Activated CD8-positive, alpha-beta memory T cell treated with anti-CD3 and anti-CD28 coated beads, Interleukin-2, amount 50 U/mL, for 48 hours (primary cell): Measurements from ENCODE around the gene RNF175.

Source experiments
- DNase-seq: peaks from one replicate; pipeline ENCODE4 v3.0.0-alpha.2; 2020

The RNF175 gene

DNA sequence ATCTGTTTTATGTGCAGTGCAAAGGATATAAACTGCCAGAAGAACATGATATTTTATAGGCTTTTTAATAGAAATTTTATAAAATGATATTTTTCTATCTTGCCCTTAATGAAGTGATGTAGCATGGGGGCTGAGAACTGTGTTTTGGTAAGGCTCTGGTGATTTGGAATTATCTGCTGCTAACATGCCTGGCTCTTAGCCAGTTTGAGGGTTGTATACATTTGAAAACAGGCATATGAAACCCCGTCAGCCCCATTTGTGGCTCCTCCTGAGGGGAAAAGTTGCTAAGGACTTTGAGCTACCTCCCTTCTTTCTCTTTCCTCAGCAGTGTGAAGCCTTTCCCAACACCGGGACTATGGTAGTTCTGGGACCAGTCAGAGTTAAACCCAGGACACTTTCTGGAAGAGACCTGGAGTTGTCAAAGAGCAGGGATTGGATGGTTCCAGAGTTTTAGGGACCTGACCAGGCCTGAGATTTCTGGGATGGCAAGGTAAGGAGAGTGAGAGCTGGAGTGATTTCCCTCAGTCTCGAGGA lies 24.4 kb upstream of the RNF175 start:
- DNase-seq: no peak

DNA sequence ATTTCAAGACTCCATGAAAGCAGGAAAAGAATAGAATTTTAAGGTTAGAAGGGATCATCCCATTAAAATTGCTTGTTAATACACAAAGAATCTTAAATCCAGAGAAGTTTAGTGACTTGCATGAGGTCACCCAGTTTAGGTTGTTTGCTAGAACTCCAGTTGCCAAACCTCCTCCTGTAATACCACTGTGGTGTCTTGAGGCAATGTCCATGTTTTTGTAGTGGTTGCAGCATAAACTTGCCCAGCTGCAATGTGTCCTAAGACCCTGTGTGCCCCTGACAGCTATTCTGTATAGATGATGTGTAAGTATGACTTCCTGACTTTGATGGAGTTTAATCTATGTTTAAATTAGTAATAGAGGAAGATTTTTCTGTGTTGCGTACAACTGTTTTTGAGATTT lies 22.8 kb upstream of the RNF175 start:
- DNase-seq: no peak

DNA sequence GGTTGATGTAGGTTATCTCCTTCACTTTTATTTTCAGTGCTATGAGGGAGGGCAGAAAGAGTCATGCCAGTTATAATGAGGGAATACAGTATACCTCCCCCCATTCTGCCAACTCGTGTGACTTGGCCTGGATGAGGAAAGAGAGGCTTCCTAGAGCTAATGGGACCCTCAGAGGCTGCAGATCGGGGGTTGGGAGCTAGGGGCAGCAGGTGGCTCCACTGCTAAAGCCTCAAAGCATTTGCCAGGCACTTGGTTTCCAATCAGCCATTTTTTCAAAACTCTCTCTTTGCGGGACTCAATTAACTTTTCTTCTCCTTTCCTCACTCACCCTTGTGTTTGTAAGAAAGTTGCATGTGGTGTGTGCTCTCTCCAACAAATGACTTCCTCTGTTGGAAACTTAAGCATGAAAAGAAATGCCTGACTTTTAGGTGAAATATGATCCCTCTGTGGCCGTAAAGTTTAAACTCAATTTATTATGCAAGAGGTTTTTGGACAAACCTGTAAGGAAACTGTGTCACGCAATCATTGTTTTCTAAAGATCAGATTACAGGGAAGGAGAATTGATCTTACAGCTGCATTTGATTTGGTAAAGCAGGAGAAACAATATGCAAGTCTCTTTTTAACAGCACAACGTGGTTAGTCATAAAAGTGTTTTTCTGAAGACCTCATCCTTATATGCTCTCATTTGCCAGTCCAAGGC lies 22.0 kb upstream of the RNF175 start:
- no peak for DNase-seq

DNA sequence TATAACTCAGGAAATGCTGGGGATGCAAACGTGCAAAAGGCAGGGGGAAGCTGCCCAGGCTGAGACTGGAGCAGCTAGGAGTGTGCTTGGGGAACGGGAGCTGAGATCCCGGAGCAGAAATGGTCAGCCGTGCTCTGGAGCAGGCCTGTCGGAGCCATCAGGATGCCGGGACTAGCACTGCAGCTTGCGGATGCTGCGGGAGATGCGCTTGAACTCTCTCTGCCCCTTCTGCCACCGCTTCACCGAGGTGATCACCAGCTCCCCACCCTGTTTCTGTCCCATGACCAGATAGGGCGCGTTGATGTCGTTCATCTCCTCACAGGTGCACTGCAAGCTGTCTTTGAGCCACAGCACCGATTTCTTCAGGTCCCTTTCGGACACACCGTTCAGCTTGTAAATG lies 21.5 kb upstream of the RNF175 start:
- no peak for DNase-seq

DNA sequence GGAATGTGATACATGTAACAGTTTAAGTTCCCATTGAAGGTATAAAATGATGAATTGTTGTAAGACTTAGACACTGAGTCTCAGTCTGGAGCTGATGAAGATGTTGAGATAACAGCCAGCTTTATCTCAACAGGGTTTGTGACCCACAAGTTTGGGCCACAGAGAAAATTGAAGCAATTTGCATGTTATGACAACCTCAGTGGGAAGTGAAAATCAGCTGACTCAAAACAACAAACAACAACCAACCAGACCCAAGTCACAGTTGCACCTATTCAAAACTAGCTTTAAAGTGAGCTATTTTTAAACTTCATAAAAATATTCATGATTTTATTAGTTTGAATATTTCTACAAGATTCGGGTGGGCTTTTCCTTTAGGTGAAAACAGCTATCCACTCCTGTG lies 21.1 kb upstream of the RNF175 start:
- DNase-seq: no peak

DNA sequence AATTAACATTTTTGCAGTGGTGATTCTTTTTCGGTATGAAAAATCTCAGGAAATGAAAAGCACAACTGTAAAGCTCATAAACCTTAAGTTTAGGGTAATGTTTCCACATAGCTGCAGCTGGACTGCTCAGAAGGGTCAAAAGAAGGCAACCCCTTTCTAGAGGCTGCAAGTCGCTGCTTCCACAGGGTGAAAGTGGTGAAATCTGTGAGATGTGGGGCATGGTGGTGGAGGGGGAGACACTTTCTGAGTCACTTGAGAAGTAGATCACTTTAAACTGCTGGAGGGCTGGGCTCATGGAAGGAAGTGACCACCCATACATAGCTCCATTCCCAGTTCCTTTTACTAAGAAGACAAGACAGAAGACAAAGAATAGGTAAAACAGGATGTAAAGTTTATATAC lies 20.4 kb upstream of the RNF175 start:
- no peak for DNase-seq

DNA sequence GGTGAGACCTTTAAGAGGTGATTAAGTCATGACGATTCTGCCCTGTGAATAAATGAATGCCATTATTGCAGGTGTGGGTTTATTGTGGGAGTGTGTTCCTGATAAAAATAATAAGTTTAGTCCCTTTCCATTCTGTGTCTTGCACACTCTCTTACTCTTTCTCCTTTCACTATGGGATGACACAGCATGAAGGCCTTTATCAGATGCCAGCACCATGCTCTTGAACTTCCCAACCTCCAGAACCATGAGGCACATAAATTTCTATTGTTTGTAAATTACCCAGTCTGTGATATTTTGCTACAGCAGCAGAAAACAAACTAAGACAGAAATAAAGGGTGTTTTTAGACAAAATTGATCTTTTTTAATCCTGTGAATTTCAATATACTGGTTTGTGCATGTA lies 18.6 kb upstream of the RNF175 start:
- no peak for DNase-seq

DNA sequence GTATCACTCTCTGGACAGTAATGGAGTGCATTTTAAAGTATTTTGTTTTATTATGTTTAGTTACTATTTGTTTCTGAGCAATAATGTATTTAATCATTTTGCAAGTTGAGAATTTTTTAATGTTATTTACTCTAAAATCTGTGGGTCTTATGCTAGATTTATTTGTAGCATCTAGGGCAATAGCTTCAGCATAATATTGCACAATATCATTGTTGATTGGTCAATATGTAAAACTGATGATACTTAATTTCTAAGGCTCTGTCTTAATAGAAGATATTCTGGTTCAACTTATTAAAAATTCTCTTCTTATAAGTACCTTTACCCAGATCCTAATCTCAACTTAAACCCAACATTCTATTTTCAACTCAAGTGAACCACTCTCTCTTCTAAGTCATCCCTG lies 17.6 kb upstream of the RNF175 start:
- DNase-seq: no peak

DNA sequence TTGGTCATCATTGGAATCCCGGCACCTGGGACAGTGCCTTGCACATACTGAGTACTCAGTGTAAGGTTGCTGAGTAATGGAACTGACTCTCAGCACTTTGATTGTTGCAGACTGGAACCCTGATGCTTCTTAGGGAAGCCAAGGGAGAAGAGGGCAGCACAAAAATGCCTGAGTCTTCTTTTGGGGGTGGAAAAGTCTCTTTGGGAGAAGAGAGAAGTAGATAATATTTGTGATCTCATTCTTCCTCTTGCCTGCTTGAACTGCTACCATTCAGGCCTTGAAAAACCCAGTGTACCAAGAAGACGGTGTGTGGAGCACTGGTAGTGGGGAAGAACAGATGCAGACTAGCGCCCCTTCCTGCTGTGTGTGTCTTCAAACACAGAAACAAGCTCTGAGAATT lies 16.8 kb upstream of the RNF175 start:
- no peak for DNase-seq

DNA sequence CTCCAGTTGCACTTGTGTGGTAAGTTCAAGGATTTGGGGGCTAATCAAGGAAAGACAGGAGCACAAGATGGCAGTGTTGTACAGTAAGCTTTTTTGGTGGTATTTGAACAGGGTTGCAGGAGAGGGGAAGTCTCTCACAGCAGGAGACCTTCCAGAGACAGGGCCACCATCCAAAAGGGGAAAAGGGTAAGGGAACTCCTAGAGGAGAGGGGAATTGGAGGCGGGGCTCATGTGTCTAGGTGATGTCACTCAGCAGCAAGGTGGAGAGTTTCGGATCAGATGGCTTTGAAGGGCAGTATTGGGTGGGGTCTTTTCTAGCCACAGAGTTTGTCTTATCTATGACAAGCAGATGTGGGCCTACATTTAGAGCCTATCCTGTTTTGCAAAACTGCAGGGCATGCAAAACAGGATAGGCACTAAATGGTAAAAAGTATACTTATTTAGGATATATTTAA lies 13.4 kb upstream of the RNF175 start:
- DNase-seq: no peak

DNA sequence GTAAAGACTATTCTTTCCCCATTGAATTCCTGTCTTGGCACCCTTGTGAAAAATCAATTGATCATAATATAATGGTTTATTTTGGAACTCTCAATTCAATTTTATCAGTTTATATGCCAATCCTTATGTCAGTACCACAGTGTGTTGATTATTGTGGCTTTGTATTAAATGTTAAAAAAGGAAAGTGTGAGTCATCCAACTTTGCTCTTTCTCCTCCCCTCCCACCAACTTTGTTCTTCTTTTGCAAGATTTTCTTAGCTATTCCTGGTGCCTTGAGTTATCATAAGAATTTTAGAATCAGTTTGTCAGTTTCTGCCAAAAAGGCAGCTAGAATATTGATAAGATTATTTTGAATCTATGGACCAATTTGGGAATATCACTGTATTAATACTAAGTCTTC lies 11.2 kb upstream of the RNF175 start:
- DNase-seq: no peak

DNA sequence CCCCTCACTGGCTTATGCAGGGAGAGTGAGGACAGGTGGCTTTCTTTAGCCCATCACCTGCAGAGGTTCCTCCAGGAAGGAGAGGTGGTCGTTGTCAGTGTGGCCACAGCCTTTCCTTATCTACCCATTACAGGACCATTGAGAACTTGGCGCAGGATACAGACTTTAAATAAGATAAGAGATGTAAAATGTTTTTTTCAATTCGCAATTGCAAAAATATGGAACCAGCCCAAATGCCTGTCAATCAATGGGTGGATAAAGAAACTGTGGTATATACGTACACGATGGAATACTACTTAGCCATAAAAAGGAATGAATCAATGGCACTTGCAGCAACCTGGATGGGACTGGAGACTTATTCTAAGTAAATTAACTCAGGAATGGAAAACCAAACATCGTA lies 6.9 kb upstream of the RNF175 start:
- DNase-seq: no peak

DNA sequence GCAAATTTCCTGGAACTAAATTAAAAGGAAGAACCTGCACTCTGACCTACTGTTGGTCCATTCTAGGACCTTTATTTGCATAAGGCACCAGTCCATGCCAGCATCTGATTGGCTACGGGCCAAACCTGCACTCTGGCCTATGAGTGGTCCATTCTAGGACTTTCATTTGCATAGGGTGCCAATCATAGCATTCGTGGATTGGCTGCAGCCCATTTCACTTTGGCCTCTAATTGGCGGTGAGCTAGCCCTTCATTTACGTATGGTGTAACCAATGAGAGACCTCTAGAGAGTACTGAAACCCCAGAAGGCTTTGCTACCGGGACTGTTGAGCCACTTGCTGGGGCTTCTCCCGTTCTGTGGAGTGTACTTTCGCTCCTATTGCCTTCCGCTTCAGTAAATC lies 6.1 kb upstream of the RNF175 start:
- no peak for DNase-seq

DNA sequence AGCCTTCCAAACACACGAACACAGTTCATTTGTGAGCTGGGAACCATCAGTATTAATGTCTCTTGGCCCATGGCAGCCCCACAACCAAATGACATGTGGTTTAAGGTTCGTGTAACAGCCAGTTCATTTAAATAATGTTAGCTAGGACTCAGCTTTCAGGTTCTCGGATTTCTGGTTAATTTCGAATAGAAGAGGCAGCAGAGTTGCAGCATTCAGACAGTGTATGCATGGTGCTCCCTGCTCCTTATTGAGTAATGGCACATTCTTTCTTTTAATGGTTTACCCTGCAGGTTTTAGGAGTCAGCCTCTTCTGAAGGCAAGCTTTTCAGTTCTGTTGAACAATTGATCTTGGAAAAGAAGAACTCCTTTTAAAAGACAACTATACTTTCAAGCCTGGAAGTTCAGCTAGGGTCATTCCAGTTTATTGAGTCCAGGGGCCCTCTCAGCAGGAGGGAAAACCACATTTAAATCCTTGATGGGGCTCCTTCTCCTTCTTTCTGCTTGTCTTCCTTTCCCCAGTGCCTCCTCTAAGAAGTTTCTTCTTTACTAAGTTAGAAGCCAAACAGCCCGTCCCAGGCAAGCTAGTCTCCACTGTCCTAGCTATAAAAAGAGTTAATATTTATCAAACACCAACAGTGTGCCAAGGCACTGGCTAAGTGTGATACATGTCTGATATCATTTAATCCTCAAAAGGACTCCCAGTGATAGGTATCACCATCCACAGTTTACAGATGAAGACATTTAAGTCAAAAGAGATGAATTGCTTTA lies 5.0 kb upstream of the RNF175 start:
- no peak for DNase-seq

DNA sequence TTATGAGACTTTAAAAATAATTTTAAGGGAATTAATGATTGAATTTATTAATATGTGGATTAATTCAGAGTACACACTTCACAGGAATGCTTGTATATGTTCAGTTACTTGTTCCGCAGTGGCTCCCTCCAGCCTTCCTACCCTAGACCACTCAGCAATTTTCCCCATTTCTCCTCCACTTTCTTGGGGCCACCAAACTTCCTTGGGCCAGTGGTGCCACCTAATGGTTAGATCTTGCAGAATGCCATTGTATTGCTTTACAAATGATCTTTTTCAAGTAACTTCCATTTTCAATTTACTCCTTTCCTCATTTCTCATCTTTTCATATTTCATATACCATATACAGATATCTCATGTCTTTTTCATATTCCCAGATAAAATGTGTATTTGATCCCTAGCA lies 3.6 kb upstream of the RNF175 start:
- no peak for DNase-seq

DNA sequence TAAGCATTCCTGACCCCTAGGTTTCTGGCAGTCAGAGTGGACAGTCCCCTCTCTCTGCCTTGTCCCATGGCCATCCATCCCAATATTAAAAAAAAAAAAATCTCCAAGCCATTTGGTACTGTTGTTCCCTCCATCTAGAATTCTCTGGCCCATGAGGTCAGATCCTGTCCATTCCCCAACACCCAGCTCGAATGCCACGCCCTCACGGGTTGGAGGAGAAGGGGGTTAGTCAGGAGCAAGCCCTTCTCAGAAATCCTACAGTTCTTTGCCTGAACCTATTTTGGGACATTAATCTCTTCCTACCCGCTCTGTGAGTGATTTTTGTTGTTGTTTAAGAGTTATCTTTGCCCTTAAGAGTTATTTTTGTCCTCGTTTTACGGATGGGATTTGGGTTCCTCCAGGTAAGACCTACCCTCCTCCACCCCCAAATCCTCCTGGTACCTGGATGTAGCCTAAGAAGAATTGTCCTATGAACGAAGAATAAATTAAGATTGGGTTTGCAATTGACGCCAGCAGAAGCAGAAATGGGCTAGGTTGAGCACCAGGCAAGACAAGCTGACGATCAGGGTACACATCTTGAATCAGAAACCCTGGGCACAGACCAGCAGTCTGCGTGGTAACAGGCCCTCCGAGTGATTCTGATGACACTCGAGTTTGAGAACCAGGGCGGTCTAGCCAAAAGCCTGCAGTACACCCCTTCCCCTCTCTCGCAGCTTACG lies 977 bp downstream of the RNF175 start:
- no peak for DNase-seq

DNA sequence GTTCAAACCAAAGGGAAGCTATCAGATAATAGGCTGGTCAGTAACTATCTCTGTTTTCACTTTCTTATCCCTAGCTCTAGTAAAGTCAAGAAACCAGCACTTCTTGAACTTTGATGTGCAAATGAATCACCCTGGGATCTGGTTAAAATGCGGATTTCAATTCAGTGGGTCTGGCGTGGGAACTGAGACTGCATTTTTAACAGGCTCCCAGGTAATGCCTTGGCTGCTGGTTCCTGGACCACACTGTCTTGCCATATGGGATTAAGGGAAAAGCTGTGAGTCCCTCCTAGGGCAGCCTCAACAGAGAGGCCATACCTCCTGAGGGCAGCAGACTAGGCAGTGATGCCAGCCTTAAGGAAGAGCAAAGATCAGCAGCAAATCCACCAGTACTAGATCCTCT lies 1.7 kb downstream of the RNF175 start:
- no peak for DNase-seq

DNA sequence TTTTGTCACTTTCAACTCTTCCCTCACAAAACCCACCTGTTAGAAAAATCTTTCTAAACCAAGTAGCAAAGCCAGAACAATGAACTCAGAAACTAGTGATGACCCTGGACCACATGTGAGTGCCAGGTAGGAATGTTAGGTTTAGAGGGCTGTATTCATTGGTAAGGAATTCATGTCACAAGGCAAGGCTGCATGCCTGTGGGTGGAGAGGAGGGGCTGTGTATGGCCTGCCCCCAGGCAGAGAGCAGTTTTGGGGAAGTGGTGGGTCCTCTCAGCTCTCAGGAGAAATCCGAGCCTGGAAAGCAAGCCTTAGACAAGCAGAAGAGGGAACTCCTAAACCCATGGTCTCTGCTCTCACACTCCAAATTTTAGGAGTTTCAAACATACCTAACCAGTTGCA lies 2.4 kb downstream of the RNF175 start:
- no peak for DNase-seq

DNA sequence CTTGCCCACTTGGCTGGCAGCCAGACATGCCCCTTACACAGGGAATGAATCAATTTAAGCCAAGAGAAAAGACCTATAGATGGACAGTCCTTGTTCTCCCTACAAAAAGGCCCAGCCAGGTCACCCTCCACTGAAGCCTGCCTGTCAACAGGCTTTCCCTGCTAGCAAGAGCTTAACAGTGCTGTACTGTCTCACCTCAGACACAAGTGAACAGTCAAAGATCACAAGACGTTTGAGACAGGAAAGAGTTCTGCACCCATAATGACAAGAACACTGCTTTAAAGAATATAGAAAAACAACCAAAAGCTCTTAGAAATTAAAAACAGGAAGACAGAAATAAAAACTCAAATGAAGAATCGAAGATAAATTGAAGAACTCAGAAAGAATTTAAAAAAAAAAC lies 4.6 kb downstream of the RNF175 start:
- DNase-seq: no peak

DNA sequence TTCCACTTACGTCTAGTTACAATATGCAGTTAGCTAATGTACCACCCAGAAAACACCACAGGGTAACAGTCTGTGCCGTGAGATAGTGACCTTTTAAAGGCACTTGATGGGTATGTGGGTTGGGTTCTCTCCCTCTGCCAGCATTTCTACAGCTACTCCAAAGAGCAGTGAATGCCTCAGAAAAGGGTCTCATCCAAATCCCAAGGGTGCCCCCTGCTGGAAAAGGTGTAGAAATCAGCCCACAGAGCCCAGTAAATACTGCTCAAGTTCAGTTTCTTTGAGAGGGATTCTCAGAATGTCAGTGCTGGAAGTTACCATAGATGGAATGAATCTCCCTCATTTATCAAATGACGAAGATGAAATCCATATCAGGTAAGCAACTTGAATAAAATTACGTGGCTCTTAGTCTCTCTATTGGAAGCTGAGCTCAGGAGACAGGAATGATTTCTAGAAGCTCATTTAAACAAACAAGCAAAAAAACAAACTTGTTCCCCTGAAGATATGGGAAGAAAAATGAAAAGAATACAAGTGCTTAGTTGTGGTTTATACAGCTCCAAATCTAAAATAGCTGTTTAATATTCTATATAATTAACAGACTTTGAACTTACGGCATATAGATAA lies 9.5 kb downstream of the RNF175 start:
- DNase-seq: peak; percentile 75

DNA sequence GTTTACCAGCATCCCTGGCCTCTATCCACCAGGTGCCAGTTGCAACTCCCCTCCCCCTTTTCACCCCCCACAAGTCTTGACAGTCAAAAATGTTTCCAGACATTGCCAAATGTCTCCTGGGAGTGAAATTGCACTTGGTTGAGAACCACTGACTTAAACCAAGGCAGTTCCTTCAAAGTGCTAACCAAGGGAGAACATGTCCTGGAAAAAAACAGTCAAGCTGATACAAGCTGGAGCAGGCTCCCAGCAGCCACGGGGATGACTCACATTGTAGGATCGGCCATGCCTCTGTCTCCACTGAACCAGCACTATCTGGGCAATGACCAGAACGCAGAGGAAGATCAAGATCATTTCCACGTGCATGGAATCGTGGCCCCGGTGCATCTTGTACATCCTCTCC lies 11.4 kb downstream of the RNF175 start:
- DNase-seq: no peak

DNA sequence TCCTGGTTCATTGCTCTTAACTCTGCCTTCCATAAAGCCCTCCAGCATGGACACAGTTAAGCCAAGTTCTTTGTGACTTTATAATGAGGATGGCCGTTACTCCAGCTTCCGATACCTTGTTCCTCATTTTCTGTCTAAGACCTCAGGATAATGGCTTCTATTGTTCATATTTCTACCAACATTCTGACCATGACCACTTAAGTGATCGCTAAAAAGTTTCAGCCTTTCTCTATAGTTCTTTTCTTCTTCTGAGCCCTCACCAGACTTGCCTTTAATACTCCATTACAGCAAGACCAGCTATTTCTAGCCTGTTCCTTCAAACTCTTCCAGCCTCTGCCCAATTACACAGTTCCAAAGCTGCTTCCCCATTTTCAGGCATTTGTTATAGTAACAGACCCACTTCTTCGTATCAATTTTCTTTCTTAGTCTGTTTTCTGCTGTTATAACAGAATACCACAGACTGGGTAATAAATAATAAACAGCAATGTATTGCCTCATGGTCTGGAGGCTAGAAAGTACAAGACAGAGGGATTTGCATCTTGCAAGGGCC lies 12.3 kb downstream of the RNF175 start:
- no peak for DNase-seq

DNA sequence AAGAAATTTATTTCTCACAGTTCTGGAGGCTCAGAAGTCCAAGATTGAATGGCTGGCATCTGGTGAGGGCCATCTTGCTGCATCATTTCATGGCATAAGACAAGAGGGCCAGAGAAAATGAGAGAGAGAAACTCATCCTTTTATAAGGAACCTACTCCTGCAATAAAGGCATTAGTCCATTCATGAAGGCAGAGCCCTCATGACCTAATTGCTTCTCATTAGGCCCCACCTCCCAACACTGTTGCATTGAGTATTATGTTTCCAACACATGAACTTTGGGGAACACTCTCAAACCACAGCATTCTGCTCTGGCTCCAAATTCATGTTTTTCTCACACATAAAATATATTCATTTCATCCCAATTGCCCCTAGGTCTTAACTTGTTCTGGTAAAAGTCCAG lies 14.2 kb downstream of the RNF175 start:
- no peak for DNase-seq
